ENCODE data around the gene TRIM52. TPM values are rescaled to one million over a fixed set of nuclear protein-coding genes. Genes with fewer than 3 reads are reported as not detected.
A peak's percentile ranks its signal among the peaks of the same experiment; 100 is the strongest.

Gene TRIM52
- total and polyA plus RNA-seq, 9 of the 15 experiments (the other 6 are each of a cell fraction or from before 2014, with no cell fraction given), result 3.3 to 21.9 (median 13.5) TPM

DNA sequence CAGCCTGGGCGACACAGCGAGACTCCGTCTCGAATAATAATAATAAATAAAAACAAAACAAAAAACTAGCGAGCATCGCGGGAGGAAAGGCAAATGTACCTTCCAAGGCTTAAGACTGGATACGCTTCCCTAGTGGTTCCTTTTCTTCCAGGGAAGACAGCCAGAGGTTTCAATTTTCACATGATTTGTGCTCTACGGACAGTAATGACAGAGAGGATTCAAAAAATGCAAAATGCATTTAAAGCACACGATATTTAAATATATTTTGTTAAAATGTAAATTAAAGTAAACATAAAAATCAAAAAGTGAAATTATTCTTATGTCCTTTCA is 42.2 kb downstream of the TRIM52 start:
- H3K36me3 ChIP-seq (ENCODE audit: control insufficient read depth, insufficient read depth, low read length), result no peaks in the 10 kb centered on the region
- H3K9me3 ChIP-seq (replicated peaks; ENCODE audit: control insufficient read depth, insufficient read depth, low read depth, low read length), result no peaks in the 10 kb centered on the region
- FAIRE-seq (no peak), DNase-seq (ENCODE audit: extremely low read depth in 1 of 4, low spot score in 3 of 4) (peak in 1 of 4 experiments; percentile 48), ATAC-seq (no peak)
- H3K27me3 ChIP-seq (ENCODE audit: control insufficient read depth in 2 of 2, insufficient read depth in 2 of 2, low read length in 2 of 2), result no peaks in the 10 kb centered on the region
- peaks cover 2% of the 10 kb centered on the region; the same call in 2 of the 3 replicates for H3K79me2 ChIP-seq (ENCODE audit: control insufficient read depth, insufficient read depth, low read length)
- H2AFZ ChIP-seq (ENCODE audit: low read depth, low read length), result peak overlapping the region; percentile 75
- H3K9me1 ChIP-seq (ENCODE audit: control insufficient read depth, insufficient read depth, low read length), result no peaks in the 10 kb centered on the region
- ChIA-PET POLR2A (no interaction called here), CTCF (ENCODE audit: low intra/inter-chr PET ratio) (no interaction called here)
- intact Hi-C loops (cut with micrococcal nuclease), result loop anchor here (1.0 to 5.0 kb wide), 3 partner anchors 11 to 46 kb away; no protein-coding TSS in a partner anchor
- 8% methylated on average over 10 of the region's 10 CpGs for WGBS (ENCODE audit: insufficient coverage, low coverage, missing lambda C conversion rate)
- H4K20me1 ChIP-seq (replicated peaks; ENCODE audit: control insufficient read depth, insufficient read depth, low read length), result no peaks in the 10 kb centered on the region
- peak overlapping the region; percentile 51 for H3K4me3 ChIP-seq
- in situ Hi-C loops (cut with MboI), result no loop called here
- H3K4me2 ChIP-seq (ENCODE audit: insufficient read depth, low read length), result peak overlapping the region; percentile 94
- H3K27ac ChIP-seq (ENCODE audit: extremely low read depth, low read depth, low read length), result peak overlapping the region; percentile 87
- peak overlapping the region; percentile 57 to 73 for H3K9ac ChIP-seq (ENCODE audit: insufficient read depth in 1 of 2, low read depth in 2 of 2, low read length in 2 of 2)
- no TSS peak for BruUV-seq (replicated peaks)
- peaks cover 4 to 43% of the 10 kb centered on the region in 2 experiments; a peak in 4 of 5 replicates for H3K4me1 ChIP-seq (replicated peaks in 1 of 2; ENCODE audit: control insufficient read depth in 2 of 2, insufficient read depth in 2 of 2, low read length in 2 of 2)
- TF ChIP-seq ZNF263 (CRISPR knock-in tag; IDR thresholded peaks at IDR 0.05; ENCODE audit: borderline replicate concordance) (no peak), ZNF507 (tag; conservative IDR thresholded peaks at IDR 0.05) (no peak), TEAD2 (tag; IDR thresholded peaks at IDR 0.05) (no peak), DMBX1 (CRISPR knock-in tag; IDR thresholded peaks at IDR 0.05; ENCODE audit: borderline replicate concordance) (no peak), XRCC5 (IDR thresholded peaks at IDR 0.05; ENCODE audit: low read depth, low read length) (no peak), ARNT (IDR thresholded peaks at IDR 0.05) (no peak), SMAD1 (IDR thresholded peaks at IDR 0.05; ENCODE audit: low read depth, low read length, partially characterized antibody) (no peak), ERF (CRISPR knock-in tag; IDR thresholded peaks at IDR 0.05) (no peak), ZNF3 (CRISPR knock-in tag; IDR thresholded peaks at IDR 0.05) (no peak)
- TF ChIP-seq, protein P1, sequence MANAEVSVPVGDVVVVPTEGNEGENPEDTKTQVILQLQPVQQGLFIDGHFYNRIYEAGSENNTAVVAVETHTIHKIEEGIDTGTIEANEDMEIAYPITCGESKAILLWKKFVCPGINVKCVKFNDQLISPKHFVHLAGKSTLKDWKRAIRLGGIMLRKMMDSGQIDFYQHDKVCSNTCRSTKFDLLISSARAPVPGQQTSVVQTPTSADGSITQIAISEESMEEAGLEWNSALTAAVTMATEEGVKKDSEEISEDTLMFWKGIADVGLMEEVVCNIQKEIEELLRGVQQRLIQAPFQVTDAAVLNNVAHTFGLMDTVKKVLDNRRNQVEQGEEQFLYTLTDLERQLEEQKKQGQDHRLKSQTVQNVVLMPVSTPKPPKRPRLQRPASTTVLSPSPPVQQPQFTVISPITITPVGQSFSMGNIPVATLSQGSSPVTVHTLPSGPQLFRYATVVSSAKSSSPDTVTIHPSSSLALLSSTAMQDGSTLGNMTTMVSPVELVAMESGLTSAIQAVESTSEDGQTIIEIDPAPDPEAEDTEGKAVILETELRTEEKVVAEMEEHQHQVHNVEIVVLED (CRISPR knock-in tag; IDR thresholded peaks at IDR 0.05), result no peak
- TF ChIP-seq, protein P2, sequence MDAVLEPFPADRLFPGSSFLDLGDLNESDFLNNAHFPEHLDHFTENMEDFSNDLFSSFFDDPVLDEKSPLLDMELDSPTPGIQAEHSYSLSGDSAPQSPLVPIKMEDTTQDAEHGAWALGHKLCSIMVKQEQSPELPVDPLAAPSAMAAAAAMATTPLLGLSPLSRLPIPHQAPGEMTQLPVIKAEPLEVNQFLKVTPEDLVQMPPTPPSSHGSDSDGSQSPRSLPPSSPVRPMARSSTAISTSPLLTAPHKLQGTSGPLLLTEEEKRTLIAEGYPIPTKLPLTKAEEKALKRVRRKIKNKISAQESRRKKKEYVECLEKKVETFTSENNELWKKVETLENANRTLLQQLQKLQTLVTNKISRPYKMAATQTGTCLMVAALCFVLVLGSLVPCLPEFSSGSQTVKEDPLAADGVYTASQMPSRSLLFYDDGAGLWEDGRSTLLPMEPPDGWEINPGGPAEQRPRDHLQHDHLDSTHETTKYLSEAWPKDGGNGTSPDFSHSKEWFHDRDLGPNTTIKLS (IDR thresholded peaks at IDR 0.05; ENCODE audit: borderline replicate concordance, low read depth), result 0 out of 2 replicates have a peak, but pooled peaks have one; percentile 21
- TF ChIP-seq, protein P3, sequence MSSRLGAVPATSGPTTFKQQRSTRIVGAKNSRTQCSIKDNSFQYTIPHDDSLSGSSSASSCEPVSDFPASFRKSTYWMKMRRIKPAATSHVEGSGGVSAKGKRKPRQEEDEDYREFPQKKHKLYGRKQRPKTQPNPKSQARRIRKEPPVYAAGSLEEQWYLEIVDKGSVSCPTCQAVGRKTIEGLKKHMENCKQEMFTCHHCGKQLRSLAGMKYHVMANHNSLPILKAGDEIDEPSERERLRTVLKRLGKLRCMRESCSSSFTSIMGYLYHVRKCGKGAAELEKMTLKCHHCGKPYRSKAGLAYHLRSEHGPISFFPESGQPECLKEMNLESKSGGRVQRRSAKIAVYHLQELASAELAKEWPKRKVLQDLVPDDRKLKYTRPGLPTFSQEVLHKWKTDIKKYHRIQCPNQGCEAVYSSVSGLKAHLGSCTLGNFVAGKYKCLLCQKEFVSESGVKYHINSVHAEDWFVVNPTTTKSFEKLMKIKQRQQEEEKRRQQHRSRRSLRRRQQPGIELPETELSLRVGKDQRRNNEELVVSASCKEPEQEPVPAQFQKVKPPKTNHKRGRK (tag; IDR thresholded peaks at IDR 0.05), result peak; percentile 68; the same call in 1 of the 2 replicates
- TF ChIP-seq, protein P4, sequence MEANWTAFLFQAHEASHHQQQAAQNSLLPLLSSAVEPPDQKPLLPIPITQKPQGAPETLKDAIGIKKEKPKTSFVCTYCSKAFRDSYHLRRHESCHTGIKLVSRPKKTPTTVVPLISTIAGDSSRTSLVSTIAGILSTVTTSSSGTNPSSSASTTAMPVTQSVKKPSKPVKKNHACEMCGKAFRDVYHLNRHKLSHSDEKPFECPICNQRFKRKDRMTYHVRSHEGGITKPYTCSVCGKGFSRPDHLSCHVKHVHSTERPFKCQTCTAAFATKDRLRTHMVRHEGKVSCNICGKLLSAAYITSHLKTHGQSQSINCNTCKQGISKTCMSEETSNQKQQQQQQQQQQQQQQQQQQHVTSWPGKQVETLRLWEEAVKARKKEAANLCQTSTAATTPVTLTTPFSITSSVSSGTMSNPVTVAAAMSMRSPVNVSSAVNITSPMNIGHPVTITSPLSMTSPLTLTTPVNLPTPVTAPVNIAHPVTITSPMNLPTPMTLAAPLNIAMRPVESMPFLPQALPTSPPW (CRISPR knock-in tag; IDR thresholded peaks at IDR 0.05), result no peak
- TF ChIP-seq, protein P5, sequence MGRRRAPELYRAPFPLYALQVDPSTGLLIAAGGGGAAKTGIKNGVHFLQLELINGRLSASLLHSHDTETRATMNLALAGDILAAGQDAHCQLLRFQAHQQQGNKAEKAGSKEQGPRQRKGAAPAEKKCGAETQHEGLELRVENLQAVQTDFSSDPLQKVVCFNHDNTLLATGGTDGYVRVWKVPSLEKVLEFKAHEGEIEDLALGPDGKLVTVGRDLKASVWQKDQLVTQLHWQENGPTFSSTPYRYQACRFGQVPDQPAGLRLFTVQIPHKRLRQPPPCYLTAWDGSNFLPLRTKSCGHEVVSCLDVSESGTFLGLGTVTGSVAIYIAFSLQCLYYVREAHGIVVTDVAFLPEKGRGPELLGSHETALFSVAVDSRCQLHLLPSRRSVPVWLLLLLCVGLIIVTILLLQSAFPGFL (CRISPR knock-in tag; IDR thresholded peaks at IDR 0.05), result no peak
- TF ChIP-seq, protein P6, sequence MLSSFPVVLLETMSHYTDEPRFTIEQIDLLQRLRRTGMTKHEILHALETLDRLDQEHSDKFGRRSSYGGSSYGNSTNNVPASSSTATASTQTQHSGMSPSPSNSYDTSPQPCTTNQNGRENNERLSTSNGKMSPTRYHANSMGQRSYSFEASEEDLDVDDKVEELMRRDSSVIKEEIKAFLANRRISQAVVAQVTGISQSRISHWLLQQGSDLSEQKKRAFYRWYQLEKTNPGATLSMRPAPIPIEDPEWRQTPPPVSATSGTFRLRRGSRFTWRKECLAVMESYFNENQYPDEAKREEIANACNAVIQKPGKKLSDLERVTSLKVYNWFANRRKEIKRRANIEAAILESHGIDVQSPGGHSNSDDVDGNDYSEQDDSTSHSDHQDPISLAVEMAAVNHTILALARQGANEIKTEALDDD (IDR thresholded peaks at IDR 0.05), result no peak
